A673 (cell line): ENCODE results near the gene NPTN.

ENCODE experiments used
- CTCF ChIP-seq: fragments of 300-800, 200-600 bp; sonication (generic); conservative IDR thresholded peaks from 2 replicates; pipeline ENCODE4 v1.5.1; 2017; ENCODE audit warnings: low read depth, mild to moderate bottlenecking, antibody characterized with exemption, low read length, moderate library complexity, mixed read lengths
- EZH2 ChIP-seq: fragments of 200-600 bp; sonication (generic); IDR thresholded peaks from 2 replicates; pipeline ENCODE4 v1.6.1; 2017; ENCODE audit warnings: borderline replicate concordance, low read depth, mild to moderate bottlenecking, mixed read lengths, antibody characterized with exemption, low read length; ENCODE audit not compliant: poor library complexity, severe bottlenecking

- TF ChIP-seq CTCF: no peak
- no peak for TF ChIP-seq EZH2
Measured at GRCh38 chr15:73524919-73525318, 108.3 kb downstream of the NPTN start.
